VCaP (cell line): ENCODE measurements around the gene TIMM22.
"Not testable (repeated sequence)": the region's sequence is repeated elsewhere in the genome, so short reads cannot be mapped to it uniquely, and the experiment has no call there.

ENCODE experiments used
- H3K27ac ChIP-seq: fragments of 450-650 bp; 2 replicates; pipeline ENCODE4 v1.5.1; 2017
- TF ChIP-seq, protein P1 (sequence below): fragments of 450-650 bp; conservative IDR thresholded peaks from 2 replicates; pipeline ENCODE4 v1.5.1; 2017; ENCODE audit warnings: mild to moderate bottlenecking, moderate library complexity

The TIMM22 gene

DNA sequence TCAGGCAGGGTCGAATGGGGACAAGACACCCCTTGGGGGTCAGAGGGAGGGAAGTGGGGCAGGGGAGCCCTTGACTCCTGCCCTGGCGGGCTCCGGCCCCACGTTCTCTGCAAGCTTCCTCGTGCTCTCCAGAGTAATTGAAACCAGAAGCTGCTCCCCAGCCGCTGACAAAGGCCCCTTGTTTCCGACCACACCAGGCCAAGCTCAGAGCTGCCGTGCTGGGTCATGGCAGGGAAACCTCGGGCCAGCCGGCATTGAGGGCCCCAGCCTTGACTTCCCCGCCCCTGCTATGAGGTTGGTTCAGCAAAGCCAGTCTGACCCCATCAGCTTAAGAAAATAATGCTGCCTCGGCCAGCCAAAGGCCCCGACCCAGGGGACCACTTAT, 43.3 kb downstream of the TIMM22 start:
- H3K27ac ChIP-seq: no peak overlapping the region
- TF ChIP-seq, protein P1, sequence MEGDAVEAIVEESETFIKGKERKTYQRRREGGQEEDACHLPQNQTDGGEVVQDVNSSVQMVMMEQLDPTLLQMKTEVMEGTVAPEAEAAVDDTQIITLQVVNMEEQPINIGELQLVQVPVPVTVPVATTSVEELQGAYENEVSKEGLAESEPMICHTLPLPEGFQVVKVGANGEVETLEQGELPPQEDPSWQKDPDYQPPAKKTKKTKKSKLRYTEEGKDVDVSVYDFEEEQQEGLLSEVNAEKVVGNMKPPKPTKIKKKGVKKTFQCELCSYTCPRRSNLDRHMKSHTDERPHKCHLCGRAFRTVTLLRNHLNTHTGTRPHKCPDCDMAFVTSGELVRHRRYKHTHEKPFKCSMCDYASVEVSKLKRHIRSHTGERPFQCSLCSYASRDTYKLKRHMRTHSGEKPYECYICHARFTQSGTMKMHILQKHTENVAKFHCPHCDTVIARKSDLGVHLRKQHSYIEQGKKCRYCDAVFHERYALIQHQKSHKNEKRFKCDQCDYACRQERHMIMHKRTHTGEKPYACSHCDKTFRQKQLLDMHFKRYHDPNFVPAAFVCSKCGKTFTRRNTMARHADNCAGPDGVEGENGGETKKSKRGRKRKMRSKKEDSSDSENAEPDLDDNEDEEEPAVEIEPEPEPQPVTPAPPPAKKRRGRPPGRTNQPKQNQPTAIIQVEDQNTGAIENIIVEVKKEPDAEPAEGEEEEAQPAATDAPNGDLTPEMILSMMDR: no peak

DNA sequence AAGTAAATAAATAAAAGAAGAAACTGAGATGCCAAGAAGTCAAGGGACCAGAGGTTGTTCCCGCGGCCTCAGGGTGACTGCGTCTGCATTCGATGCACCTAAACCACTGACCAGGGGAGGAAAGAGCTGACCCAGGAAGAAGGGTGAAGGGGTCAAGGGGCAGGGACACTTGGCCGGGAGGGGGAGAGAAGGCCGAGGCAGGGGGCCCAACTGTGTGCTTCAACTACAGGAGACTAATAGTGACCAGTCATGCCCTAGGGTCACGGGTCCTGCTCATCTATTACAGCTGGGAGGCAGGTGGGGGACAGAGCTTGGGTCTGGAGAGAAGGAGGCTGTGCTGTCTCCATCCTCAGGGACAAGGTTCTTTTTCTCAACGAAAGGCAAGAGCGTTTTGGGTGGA, 44.8 kb downstream of the TIMM22 start:
- H3K27ac ChIP-seq: no peak overlapping the region
- TF ChIP-seq, protein P1: no peak

DNA sequence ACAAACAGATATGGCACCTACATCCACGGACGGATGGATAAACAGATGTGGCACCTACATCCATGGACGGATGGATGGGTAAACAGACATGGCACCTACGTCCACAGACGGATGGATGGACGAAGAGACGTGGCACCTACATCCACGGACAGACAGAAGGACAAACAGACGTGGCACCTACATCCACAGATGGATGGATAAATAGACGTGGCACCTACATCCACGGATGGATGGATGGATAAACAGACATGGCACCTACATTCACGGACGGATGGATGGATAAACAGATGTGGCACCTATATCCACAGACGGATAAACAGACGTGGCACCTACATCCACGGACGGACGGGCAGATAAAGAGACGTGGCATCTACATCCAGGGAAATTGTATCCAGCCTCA, 45.6 kb downstream of the TIMM22 start:
- H3K27ac ChIP-seq: no peak overlapping the region
- TF ChIP-seq, protein P1: no peak

DNA sequence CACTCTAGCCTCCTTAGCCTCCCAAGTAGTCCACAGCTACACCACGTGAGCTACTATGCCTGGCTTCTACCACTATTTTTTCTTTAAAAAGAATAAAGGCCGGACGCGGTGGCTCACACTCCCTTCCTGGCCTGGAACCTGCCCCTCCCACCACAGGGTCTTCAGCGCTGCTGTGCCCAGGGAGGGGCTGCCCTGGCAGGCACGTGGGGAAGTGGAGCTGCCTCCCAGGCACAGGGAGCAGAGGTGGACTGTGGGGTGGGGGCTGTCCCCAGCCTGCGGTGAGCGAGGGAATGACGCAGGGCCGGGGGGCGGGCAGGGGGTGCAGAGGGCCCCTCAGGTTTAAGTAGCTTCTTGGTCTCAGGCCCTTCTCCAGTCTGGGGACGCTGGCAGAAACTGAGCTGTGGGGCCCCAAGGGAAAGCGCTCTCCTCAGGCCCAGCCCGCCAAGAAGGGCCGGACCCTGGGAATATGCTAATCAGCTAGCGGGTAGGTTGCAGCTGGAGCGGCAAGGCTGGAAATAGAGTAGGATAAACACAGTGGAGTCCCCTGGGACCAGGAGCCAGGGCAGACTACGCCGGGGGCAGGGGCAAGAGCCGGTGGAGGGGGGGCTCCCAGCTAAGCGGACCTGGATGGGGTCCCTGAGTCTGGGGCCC, 46.8 kb downstream of the TIMM22 start:
- TF ChIP-seq, protein P1: no peak

DNA sequence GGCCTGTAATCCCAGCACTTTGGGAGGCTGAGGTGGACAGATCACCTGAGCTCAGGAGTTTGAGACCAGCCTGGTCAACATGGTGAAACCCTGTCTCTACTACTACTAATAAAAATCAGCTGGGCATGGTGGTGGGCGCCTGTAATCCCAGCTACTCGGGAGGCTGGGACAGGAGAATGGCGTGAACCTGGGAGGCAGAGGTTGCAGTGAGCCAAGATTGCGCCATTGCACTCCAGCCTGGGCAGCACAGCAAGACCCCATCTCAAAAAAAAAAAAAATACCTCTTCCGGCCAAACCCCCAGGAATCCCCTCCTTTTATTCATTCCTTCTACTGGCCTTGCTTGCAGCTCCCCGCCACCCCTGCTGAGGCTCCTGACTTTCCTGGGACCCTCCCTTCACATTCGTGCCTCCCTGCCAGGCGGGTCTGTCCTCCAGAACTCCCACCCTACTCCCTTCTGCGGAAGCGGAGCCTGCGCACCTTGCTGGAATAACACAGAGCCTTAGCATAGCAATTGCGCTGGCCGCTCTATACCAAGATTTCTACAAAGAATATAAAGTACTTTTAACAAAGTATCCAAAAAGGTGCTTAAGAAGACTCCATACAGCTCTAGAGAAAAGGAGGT, 47.6 kb downstream of the TIMM22 start:
- H3K27ac ChIP-seq: not testable (repeated sequence)

More for the DNA sequence above, 46.8 kb downstream of the TIMM22 start:
- no peak overlapping the region for H3K27ac ChIP-seq

DNA sequence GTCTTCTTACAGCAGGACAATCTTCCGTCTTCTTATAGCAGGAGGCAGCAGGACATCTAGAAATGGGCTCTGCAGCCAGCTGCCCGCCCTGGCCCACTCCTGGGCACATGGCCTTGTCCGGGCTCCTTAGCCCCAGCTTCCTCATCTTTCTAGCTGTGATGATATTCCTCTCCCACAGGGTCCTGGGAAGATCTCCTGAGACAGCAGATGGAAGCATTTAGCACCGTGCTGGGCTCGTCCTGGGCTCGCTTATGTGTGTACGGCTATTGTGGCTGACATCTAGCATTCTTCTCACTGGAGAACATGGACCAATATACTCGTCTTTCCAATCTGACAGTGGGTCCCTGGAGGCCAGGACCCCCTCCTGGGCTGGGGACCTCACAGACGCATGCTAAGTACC, 48.5 kb downstream of the TIMM22 start:
- TF ChIP-seq, protein P1: no peak
- no peak overlapping the region for H3K27ac ChIP-seq

DNA sequence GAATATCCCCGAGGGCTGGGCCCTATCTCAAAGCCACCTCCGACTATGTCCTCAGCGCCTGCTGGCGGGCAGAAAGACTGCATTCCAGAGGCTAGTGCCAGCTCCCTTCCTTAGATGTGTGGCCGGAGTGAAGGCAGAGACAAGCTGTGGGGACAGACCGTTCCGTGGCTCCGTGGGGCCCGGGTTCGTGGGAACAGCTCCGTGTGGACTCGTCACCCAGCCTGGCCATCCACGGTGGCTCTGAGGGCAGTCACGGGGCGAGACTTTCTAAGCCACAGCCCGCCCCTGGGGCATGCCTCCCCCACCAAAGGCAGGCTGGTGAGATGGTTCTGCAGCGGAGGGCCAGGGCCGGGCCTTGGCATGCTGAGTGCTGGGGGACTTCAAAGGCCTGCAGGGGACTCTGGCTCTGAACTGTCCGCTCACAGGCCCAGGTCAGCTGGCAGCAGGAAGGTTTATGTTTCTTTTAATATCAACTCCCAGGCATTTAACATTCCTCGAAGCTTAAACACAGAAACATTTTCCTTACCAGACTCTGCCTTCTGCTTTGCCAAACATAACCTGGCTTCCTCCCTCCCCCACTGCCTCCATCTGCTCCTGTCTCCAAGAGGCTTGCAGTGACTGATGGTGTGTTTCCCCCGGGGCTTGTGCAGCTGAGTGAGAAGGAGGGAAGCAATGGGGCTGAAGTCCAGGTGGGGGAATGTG, 50.4 kb downstream of the TIMM22 start:
- TF ChIP-seq, protein P1: no peak
- no peak overlapping the region for H3K27ac ChIP-seq
